ENCODE results near the gene SMCO2. TPM values are rescaled to one million over a fixed set of nuclear protein-coding genes. Genes with fewer than 3 reads are reported as not detected.

SMCO2 gene
- total and polyA plus RNA-seq, 2 of the 13 experiments (the other 11 are each of a cell fraction or from before 2014, with no cell fraction given): 0.15 TPM; not detected in 1

DNA sequence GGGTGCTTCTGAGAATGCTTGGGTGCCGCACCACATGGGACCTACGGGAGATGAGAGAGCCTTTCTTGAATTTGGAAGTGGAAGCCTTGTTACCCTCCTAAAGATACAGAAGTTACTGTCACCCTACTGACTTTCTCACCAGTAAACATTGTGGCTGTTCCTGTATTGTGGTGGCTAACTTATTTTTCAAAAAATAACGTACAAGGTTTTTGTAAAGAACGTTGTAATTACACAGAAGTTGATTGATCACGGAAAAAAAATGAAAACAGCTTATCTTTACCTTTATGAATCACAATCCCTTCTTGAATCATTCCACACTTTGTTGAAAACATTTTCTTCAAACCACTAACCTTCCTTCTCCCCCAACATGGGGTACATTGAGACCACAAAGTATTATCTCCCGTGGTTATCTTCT is 55.5 kb downstream of the SMCO2 start:
- Histone ChIP-seq H3K36me3 (replicated peaks in 1 of 2; ENCODE audit: control insufficient read depth in 1 of 2, insufficient read depth in 2 of 2, low read length in 2 of 2) (no peaks in the 10 kb centered on the region), H3K27me3 (ENCODE audit: control insufficient read depth in 1 of 2, insufficient read depth in 2 of 2, low read length in 2 of 2) (no peaks in the 10 kb centered on the region; a peak in 1 of 5 replicates), H3K9me3 (ENCODE audit: low read length) (no peaks in the 10 kb centered on the region), H3K79me2 (ENCODE audit: insufficient read depth, low read length) (no peaks in the 10 kb centered on the region), H3K4me1 (ENCODE audit: insufficient read depth, low read length) (no peaks in the 10 kb centered on the region), H2AFZ (ENCODE audit: low read length) (no peak overlapping the region), H3K9ac (ENCODE audit: insufficient read depth, low read depth, low read length) (no peak overlapping the region), H3K27ac (ENCODE audit: extremely low read length, insufficient read depth, low read length) (no peak overlapping the region), H3K4me2 (ENCODE audit: low read depth, low read length) (no peak overlapping the region), H3K4me3 (replicated peaks in 1 of 3; ENCODE audit: insufficient read depth in 1 of 3, low read depth in 2 of 3, low read length in 3 of 3) (no peak overlapping the region), H4K20me1 (ENCODE audit: insufficient read depth, low read length) (no peaks in the 10 kb centered on the region)
- BruUV-seq (replicated peaks): no TSS peak
- 78% methylated on average over 6 of the region's 6 CpGs for WGBS (ENCODE audit: low lambda C conversion rate)
- FAIRE-seq: no peak
- TF ChIP-seq ZBTB7A (CRISPR knock-in tag; IDR thresholded peaks at IDR 0.05) (no peak), BATF2 (CRISPR knock-in tag; IDR thresholded peaks at IDR 0.05) (no peak), HOXA7 (CRISPR knock-in tag; IDR thresholded peaks at IDR 0.05) (no peak), ELF1 (CRISPR knock-in tag; IDR thresholded peaks at IDR 0.05) (no peak), ZBTB4 (CRISPR knock-in tag; IDR thresholded peaks at IDR 0.05; ENCODE audit: borderline replicate concordance) (no peak), SALL2 (CRISPR knock-in tag; IDR thresholded peaks at IDR 0.05) (no peak)
- no peak for DNase-seq (ENCODE audit: low spot score)
- no peak for ATAC-seq
- in situ Hi-C loops (cut with HindIII; ENCODE audit: extremely low pct_ligation_motif_present, low pct_unique_long_range_greater_than_20kb) (no loop called here), intact Hi-C loops (cut with micrococcal nuclease; ENCODE audit: unreplicated experiment) (no loop called here)
- ChIA-PET POLR2A (no interaction called here), CTCF (ENCODE audit: low intra/inter-chr PET ratio, low total read pairs) (no interaction called here)

All from HepG2 (cell line).